Fibroblast of pulmonary artery (primary cell): ENCODE data around the gene AP5B1.

Experiments
- DNase-seq: peaks from one replicate; pipeline ENCODE4 v3.0.0-alpha.2; 2010; ENCODE audit warnings: low read depth
- H3K4me3 ChIP-seq: replicated peaks from 2 replicates; pipeline ENCODE4 v1.5.1; 2011; ENCODE audit warnings: low read depth, mild to moderate bottlenecking, control low read depth, low read length, moderate library complexity
- CTCF ChIP-seq: IDR thresholded peaks from 2 replicates; pipeline ENCODE4 v1.5.1; 2011; ENCODE audit warnings: mild to moderate bottlenecking, control low read depth, low read length, inconsistent platforms; ENCODE audit errors: missing control alignments

Gene AP5B1

GRCh38 chr11:65745049-65745448 lies 35.7 kb downstream of the AP5B1 start:
- no peak for DNase-seq
- no peak for TF ChIP-seq CTCF
- H3K4me3 ChIP-seq = no peak overlapping the region

- H3K4me3 ChIP-seq = no peak overlapping the region
- TF ChIP-seq CTCF = no peak
- no peak for DNase-seq
Observed at GRCh38 chr11:65744699-65745042, 36.1 kb downstream of the AP5B1 start.

- peak; percentile 27 for TF ChIP-seq CTCF
- H3K4me3 ChIP-seq = no peak overlapping the region
- DNase-seq = peak; percentile 39
Observed at GRCh38 chr11:65744026-65744698, 36.6 kb downstream of the AP5B1 start.

- no peak overlapping the region for H3K4me3 ChIP-seq
- no peak for DNase-seq
- no peak for TF ChIP-seq CTCF
Observed at GRCh38 chr11:65743681-65744025, 37.1 kb downstream of the AP5B1 start.

GRCh38 chr11:65742353-65742752 lies 38.4 kb downstream of the AP5B1 start:
- no peak for DNase-seq
- H3K4me3 ChIP-seq = no peak overlapping the region
- TF ChIP-seq CTCF = no peak

GRCh38 chr11:65741185-65741584 lies 39.6 kb downstream of the AP5B1 start:
- no peak for TF ChIP-seq CTCF
- H3K4me3 ChIP-seq = no peak overlapping the region

GRCh38 chr11:65739022-65739421 lies 41.8 kb downstream of the AP5B1 start:
- no peak for TF ChIP-seq CTCF
- no peak overlapping the region for H3K4me3 ChIP-seq
- no peak for DNase-seq

More at GRCh38 chr11:65741185-65741584, 39.6 kb downstream of the AP5B1 start:
- DNase-seq = no peak
